ENCODE results near the gene CFAP100.

Gene CFAP100

DNA sequence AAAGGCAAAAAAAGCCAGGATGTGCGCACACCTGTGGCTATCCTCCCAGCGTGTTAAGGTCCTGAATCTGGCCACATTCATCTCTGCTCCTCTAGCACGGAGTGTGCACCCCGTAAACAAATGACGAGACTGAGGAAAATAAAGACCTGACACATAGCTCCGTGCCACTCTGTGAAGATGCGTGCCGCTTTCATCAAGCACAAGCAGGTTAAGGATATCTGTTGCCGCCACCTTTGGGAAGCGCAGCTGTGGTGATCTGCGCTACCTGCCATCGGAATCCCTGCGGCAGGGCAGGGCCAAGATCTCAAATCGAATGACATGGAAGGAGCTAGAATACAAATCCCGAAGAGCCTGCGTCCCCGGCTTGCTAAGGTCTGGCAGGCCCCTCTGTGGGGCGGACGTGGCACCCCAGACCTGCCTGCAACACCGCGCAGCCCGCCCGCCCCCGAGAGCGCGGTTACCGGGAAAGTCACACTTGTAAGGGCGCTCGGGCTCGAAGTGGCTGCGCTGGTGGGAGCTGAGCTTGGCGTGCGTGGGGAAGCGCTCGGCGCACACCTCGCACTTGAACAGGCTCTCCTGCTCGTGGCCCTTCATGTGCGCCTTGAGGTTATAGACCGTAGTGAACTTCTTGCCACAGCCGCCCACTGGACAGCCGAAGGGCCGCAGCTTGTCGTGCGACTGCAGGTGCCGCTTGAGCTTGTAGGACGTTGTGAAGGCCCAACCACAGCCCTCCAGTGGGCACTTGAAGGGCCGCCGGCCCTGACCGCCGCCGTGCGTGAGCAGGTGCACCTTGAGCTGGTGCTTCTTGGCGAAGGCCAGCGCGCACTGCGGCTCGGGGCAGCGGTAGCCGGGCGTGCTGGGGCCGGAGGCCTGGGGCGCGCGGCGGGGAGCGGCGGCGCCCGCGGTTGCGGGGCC lies 80.0 kb downstream of the CFAP100 start:
- DNase-seq, result peak; percentile 25 to 73 (median 62)

DNA sequence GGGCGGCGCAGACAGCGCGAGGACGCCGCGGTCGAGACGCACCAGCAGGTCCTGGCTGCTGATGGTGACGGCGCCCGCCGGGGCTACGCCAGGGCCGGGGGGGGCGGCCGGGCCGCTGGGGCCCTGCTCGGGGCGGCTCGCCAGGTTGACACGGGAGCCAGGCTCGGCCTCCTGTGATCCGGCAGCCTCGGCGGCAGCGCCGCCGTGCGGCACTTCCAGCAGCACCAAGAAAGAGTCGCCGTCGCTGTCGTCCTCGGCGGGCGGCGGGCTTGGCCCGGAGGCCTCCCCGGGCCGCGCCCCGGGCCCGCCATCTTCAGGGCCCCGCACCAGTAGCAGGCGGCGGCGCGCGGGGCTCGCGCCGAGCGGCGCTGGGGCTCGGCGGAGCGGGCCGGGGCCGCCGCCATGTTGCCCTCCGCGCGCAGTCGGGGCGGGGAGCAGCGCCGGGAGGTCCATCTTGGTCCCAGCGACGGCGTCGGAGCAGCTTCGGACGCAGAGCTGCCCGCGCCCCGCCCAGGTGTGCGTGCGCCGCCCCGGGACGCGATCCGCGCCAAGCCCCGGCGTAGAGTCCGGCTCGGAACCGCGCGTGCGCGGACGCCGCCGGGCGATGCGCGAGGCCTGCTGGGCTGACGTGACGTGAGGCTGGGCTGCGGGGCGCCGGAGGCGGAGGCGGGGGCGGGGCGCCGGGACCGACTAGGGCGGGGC lies 80.9 kb downstream of the CFAP100 start, which contains the start of gene ZXDC:
TSS of gene ZXDC (minus strand) at position 479 of the 702 bp plus-strand sequence. CDS start at position 453, 26 bp downstream.
- DNase-seq, result peak; percentile 88 to 92 (median 92)
- Histone ChIP-seq H3K36me3 (ENCODE audit: control insufficient read depth in 4 of 4, insufficient read depth in 4 of 4, low read length in 3 of 4) (peaks cover 3 to 12% (median 9%) of the 10 kb centered on the region in 4 experiments), H3K9me3 (ENCODE audit: control extremely low read depth in 1 of 5, control insufficient read depth in 4 of 5, insufficient read depth in 2 of 5, low read depth in 1 of 5, low read length in 4 of 5) (no peaks in the 10 kb centered on the region), H3K4me1 (ENCODE audit: control extremely low read depth in 1 of 4, control insufficient read depth in 4 of 4, insufficient read depth in 4 of 4, low read length in 3 of 4) (peaks cover 25 to 44% (median 43%) of the 10 kb centered on the region in 4 experiments), H3K27me3 (replicated peaks in 2 of 5; ENCODE audit: control insufficient read depth in 4 of 5, insufficient read depth in 5 of 5, low read length in 4 of 5) (no peaks in the 10 kb centered on the region), H3K4me3 (ENCODE audit: control insufficient read depth in 1 of 7, extremely low read depth in 1 of 7, insufficient read depth in 4 of 7, low read depth in 2 of 7, low read length in 6 of 7) (peak within 1 kb of the TSS; percentile 54 to 89 (median 77)), H3K27ac (ENCODE audit: insufficient read depth in 1 of 2, low read depth in 1 of 2, low read length in 2 of 2, poor library complexity in 1 of 2, severe bottlenecking in 2 of 2) (peak within 1 kb of the TSS; percentile 50 to 73)
- ChIA-PET CTCF (interaction anchor here (1.1 to 4.2 kb wide), 6 partner anchors 9 to 342 kb away, joined by 3 to 14 read pairs (median 4); partner anchors contain the start of gene CHST13), POLR2A (interaction anchor here (0.6 kb wide), 1 partner anchor 178 kb away, joined by 4 read pairs; no protein-coding TSS in a partner anchor)
- 0% methylated on average over 68 of the region's 112 CpGs for WGBS (ENCODE audit: insufficient coverage)

More for the DNA sequence above, 80.0 kb downstream of the CFAP100 start:
- Histone ChIP-seq H3K36me3 (ENCODE audit: control insufficient read depth in 4 of 4, insufficient read depth in 4 of 4, low read length in 3 of 4) (peaks cover 6 to 17% (median 16%) of the 10 kb centered on the region in 4 experiments), H3K9me3 (ENCODE audit: control extremely low read depth in 1 of 5, control insufficient read depth in 4 of 5, insufficient read depth in 2 of 5, low read depth in 1 of 5, low read length in 4 of 5) (no peaks in the 10 kb centered on the region), H3K27me3 (replicated peaks in 2 of 5; ENCODE audit: control insufficient read depth in 4 of 5, insufficient read depth in 5 of 5, low read length in 4 of 5) (no peaks in the 10 kb centered on the region), H3K4me1 (ENCODE audit: control extremely low read depth in 1 of 4, control insufficient read depth in 4 of 4, insufficient read depth in 4 of 4, low read length in 3 of 4) (peaks cover 25 to 44% (median 43%) of the 10 kb centered on the region in 4 experiments), H3K27ac (ENCODE audit: insufficient read depth in 1 of 2, low read depth in 1 of 2, low read length in 2 of 2, poor library complexity in 1 of 2, severe bottlenecking in 2 of 2) (peak overlapping the region; percentile 50 to 73), H3K4me3 (ENCODE audit: control insufficient read depth in 1 of 7, extremely low read depth in 1 of 7, insufficient read depth in 4 of 7, low read depth in 2 of 7, low read length in 6 of 7) (peak overlapping the region; percentile 54 to 82 (median 74))
- POLR2A ChIA-PET, result no interaction called here
- 12% methylated on average over 67 of the region's 72 CpGs for WGBS (ENCODE audit: insufficient coverage)
- CTCF ChIA-PET, result interaction anchor here (1.2 to 4.2 kb wide), 4 partner anchors 12 to 48 kb away, joined by 3 to 14 read pairs (median 8); partner anchors contain the start of gene CHST13

DNA sequence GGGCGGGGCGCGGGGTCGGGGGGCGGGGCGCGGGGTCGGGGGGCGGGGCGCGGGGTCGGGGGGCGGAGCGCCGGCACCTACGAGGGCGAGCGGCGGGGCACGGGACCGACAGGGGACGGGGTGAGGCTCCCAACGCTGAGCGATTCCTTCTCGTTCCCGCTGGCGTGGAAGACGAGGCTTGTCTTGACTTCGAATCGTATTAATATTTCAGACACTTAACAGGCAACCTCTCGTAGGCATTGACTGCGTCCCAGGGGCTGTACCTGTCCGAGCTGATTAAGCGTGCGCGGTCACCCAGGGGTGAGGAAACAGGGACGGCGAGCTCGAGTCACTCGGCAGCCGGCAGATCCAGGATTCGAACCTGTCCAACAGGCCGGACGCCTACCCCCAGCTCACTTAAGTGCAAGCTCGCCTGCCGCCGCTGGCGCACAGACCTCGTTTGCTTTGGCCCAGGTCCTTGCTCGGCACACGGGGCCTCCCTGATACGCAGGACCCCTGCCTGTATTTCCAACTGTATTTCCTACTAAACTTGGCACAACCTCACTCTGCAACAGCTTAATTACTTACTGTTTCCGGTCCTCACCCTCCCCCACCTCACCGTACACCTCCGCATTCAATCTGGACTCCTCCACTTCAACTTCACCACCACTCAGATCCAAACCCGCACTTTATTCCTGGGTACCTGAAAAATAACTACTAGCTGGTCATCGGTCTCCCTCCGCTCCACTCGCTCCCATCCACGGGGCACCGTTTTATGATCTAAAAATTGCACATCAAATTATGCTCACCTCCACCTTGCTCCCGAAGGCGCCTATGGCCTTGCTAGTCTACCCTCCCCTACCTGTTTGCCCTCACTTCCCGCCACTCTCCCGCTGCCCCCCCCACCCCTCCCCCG lies 81.7 kb downstream of the CFAP100 start:
- H3K4me3 ChIP-seq (ENCODE audit: control insufficient read depth in 1 of 7, extremely low read depth in 1 of 7, insufficient read depth in 4 of 7, low read depth in 2 of 7, low read length in 6 of 7), result peak overlapping the region; percentile 52 to 89 (median 69)
- H3K9me3 ChIP-seq (ENCODE audit: control extremely low read depth in 1 of 5, control insufficient read depth in 4 of 5, insufficient read depth in 2 of 5, low read depth in 1 of 5, low read length in 4 of 5), result no peaks in the 10 kb centered on the region
- ChIA-PET POLR2A (interaction anchor here (0.6 kb wide), 1 partner anchor 178 kb away, joined by 4 read pairs; no protein-coding TSS in a partner anchor), CTCF (interaction anchor here (0.9 to 4.2 kb wide), 7 partner anchors 10 to 343 kb away, joined by 3 to 14 read pairs (median 3); partner anchors contain the start of gene CHST13)
- H3K36me3 ChIP-seq (ENCODE audit: control insufficient read depth in 4 of 4, insufficient read depth in 4 of 4, low read length in 3 of 4), result peaks cover 0 to 4% (median under 1%) of the 10 kb centered on the region in 4 experiments
- H3K27me3 ChIP-seq (replicated peaks in 2 of 5; ENCODE audit: control insufficient read depth in 4 of 5, insufficient read depth in 5 of 5, low read length in 4 of 5), result no peaks in the 10 kb centered on the region
- WGBS (ENCODE audit: insufficient coverage), result 18% methylated on average over 42 of the region's 66 CpGs
- peak overlapping the region in 1 of 2 experiments; percentile 41 for H3K27ac ChIP-seq (ENCODE audit: insufficient read depth in 1 of 2, low read depth in 1 of 2, low read length in 2 of 2, poor library complexity in 1 of 2, severe bottlenecking in 2 of 2)
- peak; percentile 18 to 66 (median 64) for DNase-seq
- peaks cover 25 to 42% (median 41%) of the 10 kb centered on the region in 4 experiments for H3K4me1 ChIP-seq (ENCODE audit: control extremely low read depth in 1 of 4, control insufficient read depth in 4 of 4, insufficient read depth in 4 of 4, low read length in 3 of 4)

DNA sequence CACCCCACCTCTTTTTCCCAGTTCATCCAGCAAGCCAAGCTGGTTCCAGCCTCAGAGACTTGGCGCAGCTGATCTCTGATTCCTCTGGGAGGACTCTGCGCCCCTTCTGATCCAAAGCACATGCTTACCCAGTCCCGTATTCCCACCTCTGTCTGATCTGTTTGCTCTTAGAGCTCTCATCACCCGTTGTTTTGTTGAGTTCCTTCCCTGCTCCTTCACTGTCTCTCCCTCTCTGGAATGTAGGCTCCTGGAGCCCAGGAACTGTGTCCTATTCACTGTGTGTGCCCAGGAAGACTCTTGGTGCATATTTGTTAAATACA lies 82.3 kb downstream of the CFAP100 start:
- Histone ChIP-seq H3K27ac (ENCODE audit: insufficient read depth in 1 of 2, low read depth in 1 of 2, low read length in 2 of 2, poor library complexity in 1 of 2, severe bottlenecking in 2 of 2) (no peak overlapping the region), H3K4me1 (ENCODE audit: control extremely low read depth in 1 of 4, control insufficient read depth in 4 of 4, insufficient read depth in 4 of 4, low read length in 3 of 4) (peaks cover 19 to 38% (median 36%) of the 10 kb centered on the region in 4 experiments), H3K27me3 (replicated peaks in 2 of 5; ENCODE audit: control insufficient read depth in 4 of 5, insufficient read depth in 5 of 5, low read length in 4 of 5) (no peaks in the 10 kb centered on the region), H3K36me3 (ENCODE audit: control insufficient read depth in 4 of 4, insufficient read depth in 4 of 4, low read length in 3 of 4) (peaks cover 0 to 2% (median 0%) of the 10 kb centered on the region in 4 experiments), H3K9me3 (ENCODE audit: control extremely low read depth in 1 of 5, control insufficient read depth in 4 of 5, insufficient read depth in 2 of 5, low read depth in 1 of 5, low read length in 4 of 5) (no peaks in the 10 kb centered on the region), H3K4me3 (ENCODE audit: control insufficient read depth in 1 of 7, extremely low read depth in 1 of 7, insufficient read depth in 4 of 7, low read depth in 2 of 7, low read length in 6 of 7) (no peak overlapping the region)
- DNase-seq, result no peak
- POLR2A ChIA-PET, result no interaction called here
- WGBS (ENCODE audit: insufficient coverage), result 88% methylated on average over 4 of the region's 4 CpGs
- CTCF ChIA-PET, result interaction anchor here (0.9 to 1.5 kb wide), 3 partner anchors 10 to 50 kb away, joined by 3 to 4 read pairs (median 3); no protein-coding TSS in a partner anchor

DNA sequence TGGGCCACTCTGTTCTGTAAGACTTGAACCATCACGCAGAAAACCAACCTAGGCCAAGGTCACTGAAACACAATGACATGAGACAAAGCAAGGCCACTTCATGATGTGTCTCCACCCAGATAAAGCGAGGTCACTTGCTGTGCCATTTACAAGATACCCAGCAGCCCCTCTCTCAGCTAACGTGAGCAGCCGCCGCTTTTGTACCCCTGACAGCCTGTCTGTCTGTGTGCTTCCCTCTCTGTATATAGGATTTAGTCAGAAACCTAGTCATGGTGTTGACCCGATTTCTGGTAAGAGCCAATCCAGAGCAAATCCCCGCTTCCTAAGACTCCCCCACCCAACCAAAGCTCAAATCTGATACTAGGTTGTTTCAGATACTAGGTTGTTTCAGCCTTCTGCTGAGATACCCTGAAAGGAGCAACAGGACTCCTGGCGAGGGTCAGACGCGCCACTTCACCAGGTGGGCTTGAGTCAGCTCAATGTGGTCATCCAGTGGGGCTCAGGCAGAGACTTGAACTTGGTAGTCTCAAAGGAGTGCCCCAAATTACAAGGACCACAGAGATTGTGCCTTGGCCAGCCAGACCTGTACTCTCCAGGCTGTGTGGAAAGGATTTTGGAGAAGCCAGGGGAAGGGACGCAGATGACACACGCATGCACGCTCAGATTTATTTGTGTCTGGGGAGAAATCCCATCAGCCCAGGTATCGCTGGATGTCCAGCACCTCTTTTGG lies 84.0 kb downstream of the CFAP100 start:
- Histone ChIP-seq H3K4me1 (ENCODE audit: control extremely low read depth in 1 of 4, control insufficient read depth in 4 of 4, insufficient read depth in 4 of 4, low read length in 3 of 4) (peaks cover 5 to 21% (median 19%) of the 10 kb centered on the region in 4 experiments), H3K27me3 (replicated peaks in 2 of 5; ENCODE audit: control insufficient read depth in 4 of 5, insufficient read depth in 5 of 5, low read length in 4 of 5) (no peaks in the 10 kb centered on the region), H3K9me3 (ENCODE audit: control extremely low read depth in 1 of 5, control insufficient read depth in 4 of 5, insufficient read depth in 2 of 5, low read depth in 1 of 5, low read length in 4 of 5) (no peaks in the 10 kb centered on the region), H3K4me3 (ENCODE audit: control insufficient read depth in 1 of 7, extremely low read depth in 1 of 7, insufficient read depth in 4 of 7, low read depth in 2 of 7, low read length in 6 of 7) (no peak overlapping the region), H3K27ac (ENCODE audit: insufficient read depth in 1 of 2, low read depth in 1 of 2, low read length in 2 of 2, poor library complexity in 1 of 2, severe bottlenecking in 2 of 2) (no peak overlapping the region), H3K36me3 (ENCODE audit: control insufficient read depth in 4 of 4, insufficient read depth in 4 of 4, low read length in 3 of 4) (no peaks in the 10 kb centered on the region)
- ChIA-PET CTCF (interaction anchor here (1.4 kb wide), 1 partner anchor 201 kb away, joined by 3 read pairs; no protein-coding TSS in a partner anchor), POLR2A (no interaction called here)
- over 99% methylated on average over 11 of the region's 14 CpGs for WGBS (ENCODE audit: insufficient coverage)
- DNase-seq, result no peak

DNA sequence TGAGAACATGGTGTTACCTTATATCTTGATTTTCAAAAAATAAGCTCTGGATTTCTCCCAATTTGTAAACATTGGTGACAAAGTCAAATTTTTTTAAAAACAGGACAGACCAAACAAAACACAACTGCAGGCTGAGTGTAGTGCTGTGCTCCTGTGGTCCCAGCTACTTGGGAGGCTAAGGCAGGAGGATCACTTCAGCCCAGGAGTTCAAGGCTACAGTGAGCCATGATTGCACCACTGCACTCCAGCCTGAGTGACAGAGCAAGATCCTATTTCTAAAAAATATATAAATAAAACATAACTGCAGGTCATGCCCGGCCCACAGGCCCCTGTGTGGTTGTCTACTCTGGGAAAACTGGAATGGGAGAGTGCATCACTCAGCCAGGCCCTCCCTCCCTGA lies 84.9 kb downstream of the CFAP100 start:
- no peak overlapping the region for H3K4me3 ChIP-seq (ENCODE audit: control insufficient read depth in 1 of 7, extremely low read depth in 1 of 7, insufficient read depth in 4 of 7, low read depth in 2 of 7, low read length in 6 of 7)
- POLR2A ChIA-PET, result no interaction called here
- CTCF ChIA-PET, result interaction anchor here (1.4 kb wide), 1 partner anchor 200 kb away, joined by 3 read pairs; no protein-coding TSS in a partner anchor
- H3K27me3 ChIP-seq (replicated peaks in 2 of 5; ENCODE audit: control insufficient read depth in 4 of 5, insufficient read depth in 5 of 5, low read length in 4 of 5), result no peaks in the 10 kb centered on the region
- no peaks in the 10 kb centered on the region for H3K9me3 ChIP-seq (ENCODE audit: control extremely low read depth in 1 of 5, control insufficient read depth in 4 of 5, insufficient read depth in 2 of 5, low read depth in 1 of 5, low read length in 4 of 5)
- no peak for DNase-seq
- no peaks in the 10 kb centered on the region for H3K36me3 ChIP-seq (ENCODE audit: control insufficient read depth in 4 of 4, insufficient read depth in 4 of 4, low read length in 3 of 4)
- H3K27ac ChIP-seq (ENCODE audit: insufficient read depth in 1 of 2, low read depth in 1 of 2, low read length in 2 of 2, poor library complexity in 1 of 2, severe bottlenecking in 2 of 2), result no peak overlapping the region
- peaks cover 0 to 13% (median 12%) of the 10 kb centered on the region in 4 experiments for H3K4me1 ChIP-seq (ENCODE audit: control extremely low read depth in 1 of 4, control insufficient read depth in 4 of 4, insufficient read depth in 4 of 4, low read length in 3 of 4)
- 100% methylated on average over 1 of the region's 1 CpG for WGBS (ENCODE audit: insufficient coverage)

Measured in common myeloid progenitor, CD34-positive (primary cell).